NCI-H2196 treated with DMSO at 0.1 percent for 48 hours (cell line): ENCODE results near the gene GALNT13.
"Not testable (repeated sequence)": the region's sequence is repeated elsewhere in the genome, so short reads cannot be mapped to it uniquely, and the experiment has no call there.

Source experiments
- DNase-seq: peaks from one replicate; lab custom pipeline; 2025; ENCODE audit not compliant: unreplicated experiment; lab: John Stamatoyannopoulos, UW

The GALNT13 gene

DNA sequence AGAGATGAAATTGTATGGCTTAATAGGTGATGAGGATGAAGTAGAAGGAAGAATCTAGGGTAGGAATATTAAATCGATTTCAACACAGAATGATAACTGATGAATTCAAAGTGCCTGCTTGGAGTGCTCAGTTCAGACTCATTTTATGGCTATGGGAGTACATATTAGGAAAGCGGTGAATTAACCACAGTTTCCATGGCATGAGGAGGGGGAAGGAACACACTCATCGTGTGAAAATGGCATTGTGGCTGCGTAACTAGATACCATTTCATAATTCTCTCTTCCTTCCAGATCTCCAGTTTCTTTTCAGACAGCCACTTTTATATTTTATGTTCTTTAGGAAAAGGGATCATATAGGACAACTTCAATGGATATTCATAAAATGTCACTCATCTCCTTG lies 594.5 kb downstream of the GALNT13 start:
- DNase-seq, result no peak

DNA sequence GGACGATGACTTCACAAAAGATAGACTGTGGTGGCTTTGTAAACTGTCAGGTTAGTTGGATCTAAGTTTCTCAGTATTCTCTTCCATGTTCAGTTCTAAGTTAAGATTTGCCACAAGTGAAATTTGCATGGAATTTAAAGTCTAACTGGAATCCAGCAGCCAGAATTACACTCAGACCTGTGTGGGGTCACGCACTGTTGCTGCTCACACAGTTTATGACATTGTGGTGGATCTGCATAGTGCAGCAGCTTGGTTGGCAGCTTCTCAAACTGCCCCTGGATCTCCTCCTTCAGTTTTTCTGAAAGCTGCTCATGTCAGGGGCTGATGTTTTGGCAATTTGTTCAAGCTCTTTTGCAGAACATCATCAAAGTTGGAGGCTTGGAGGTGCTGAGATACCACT lies 598.7 kb downstream of the GALNT13 start:
- no peak for DNase-seq

DNA sequence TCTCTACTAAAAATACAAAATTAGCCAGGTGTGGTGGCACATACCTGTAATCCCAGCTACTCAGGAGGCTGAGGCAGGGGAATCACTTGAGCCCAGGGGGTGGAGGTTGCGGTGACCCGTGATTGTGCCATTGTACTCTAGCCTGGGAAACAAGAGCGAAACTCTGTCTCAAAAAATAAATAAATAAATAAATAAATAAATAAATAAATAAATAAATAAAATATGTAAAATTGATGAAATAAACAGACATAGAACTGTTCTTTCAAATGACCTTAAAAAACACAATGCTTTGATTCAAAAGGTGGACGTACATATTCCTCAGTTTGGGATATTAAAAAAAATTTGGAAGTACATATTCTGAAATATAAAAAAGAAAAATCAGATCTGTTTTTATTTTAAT lies 599.8 kb downstream of the GALNT13 start:
- DNase-seq, result not testable (repeated sequence)

DNA sequence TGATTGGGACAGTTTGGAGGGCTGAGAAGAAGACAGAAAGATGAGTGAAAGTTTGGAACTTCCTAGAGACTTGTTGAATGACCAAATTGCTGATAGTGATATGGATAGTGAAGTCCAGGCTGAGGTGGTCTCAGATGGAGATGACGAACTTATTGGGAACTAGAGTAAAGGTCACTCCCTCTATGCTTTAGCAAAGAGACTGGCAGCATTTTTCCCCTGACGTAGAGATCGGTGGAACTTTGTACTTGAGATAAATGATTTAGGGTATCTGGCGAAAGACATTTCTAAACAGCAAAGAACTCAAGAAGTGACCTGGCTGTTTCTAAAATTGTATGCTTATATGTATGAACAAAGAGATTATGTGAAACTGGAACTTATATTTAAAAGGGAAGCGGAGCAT lies 605.6 kb downstream of the GALNT13 start:
- DNase-seq, result no peak

DNA sequence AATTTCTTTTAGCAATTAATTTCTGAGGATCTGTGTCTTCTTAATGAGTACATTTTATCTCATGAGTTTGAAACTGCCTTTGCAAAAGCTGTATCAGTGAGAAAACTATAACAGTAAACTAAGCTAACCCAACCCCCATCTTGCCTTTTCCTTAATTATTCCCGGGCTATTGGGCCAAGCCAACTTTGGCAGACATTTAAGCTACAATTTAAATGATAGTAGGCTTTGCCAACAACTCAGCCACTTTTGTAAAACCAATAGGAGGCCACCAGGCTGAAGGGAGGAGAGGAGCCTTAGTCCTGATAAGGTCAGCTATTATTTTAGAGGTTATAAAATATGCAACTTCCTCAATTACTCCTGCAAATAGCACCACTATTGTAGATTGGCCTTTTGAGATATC lies 608.8 kb downstream of the GALNT13 start:
- DNase-seq, result no peak

DNA sequence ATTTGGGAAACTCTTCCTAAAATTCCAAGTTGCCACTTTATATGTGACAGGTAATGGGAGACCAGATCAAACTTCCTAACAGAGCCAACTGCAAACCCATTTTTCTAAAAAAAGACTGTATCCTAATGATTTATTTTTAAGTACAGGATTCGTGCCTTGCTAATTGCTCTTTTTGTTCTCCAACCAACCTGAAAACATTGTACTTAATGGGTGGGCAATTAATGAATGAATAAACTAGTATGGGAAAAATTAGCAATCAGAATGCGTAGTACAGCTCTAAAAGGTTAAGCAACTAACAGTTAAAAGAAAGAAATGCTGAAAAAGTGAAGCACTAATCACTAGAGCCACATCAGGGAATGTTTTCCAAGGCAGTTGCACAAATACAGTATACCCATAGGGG lies 609.6 kb downstream of the GALNT13 start:
- DNase-seq, result no peak

DNA sequence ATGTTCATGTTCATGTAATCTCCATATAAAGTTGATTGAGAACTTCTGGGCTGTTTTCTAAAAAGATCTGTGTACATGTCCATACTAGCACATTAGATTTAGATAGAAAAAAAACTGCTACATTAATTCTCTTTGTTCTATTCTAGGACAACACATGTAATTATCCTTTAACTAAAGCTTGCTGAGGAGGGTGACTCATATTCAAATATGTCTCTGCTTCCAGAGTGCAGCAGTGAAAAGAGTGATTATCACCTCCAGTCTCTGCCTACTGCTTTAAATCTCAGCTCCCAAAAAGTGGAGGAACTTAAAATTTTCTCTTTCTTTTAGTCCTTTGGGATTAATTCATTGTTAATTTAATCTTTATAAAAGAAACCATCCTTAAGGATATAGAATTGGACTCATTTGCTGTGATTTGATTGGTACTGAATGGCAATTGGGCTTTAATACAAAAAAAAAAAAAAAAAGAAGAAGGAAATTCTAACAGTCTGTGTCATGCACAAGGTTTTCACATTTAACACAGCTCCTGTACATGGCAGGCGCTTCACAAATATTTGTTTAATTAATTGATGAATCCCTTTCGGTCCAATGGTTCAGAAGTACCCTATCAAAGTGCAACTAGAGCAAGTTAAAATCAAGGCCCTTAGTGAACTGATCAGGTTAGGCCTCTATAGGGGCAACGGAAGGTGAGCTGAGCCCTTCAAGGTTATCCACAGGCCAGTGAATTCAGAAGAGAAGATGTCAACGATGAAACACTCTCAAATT lies 612.8 kb downstream of the GALNT13 start:
- no peak for DNase-seq

DNA sequence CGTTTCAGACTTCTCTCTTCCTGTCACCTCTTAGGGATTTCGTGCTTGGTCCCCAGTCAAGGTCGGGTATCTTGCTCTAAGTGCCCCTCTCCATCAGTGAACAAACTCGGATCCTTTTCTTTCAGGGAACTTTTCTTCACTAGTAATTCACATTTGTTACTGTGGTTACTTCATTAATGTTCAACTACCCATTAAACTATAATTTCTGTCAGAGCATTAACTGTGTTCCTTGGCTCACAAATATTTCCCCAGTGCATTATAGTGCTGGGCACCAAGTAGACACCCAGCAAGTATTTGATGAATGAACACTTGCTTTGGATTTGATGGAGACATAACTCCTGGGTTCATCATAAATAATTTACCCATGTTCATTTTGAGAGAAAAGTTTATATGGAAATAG lies 617.1 kb downstream of the GALNT13 start:
- no peak for DNase-seq

DNA sequence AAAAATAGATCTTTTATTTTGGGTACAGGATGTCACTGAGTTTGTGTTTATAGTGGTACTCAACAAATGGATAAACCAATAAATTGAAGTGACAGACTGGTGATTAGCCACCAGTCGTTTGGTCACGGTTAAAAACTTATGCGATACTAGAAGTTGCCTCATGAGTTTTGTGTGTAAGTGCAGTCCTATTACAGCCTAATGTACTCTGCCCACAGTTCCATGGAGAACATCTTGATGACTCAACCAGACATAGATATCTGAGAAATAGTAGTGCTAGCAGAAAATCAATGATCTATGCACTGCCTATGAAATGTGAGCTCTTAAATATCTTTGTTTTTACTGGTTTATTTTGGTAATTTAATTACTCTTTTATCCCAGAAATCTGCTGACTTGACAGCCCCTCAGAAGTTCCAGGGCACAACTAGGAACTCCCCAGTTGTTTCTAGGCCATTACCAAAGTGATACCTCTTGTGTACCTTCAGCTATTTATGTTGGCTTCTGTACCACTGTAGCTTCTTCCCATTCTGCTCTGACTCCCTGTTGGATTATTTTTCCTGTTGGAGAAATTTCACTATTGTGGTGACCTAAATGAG lies 617.6 kb downstream of the GALNT13 start:
- no peak for DNase-seq

DNA sequence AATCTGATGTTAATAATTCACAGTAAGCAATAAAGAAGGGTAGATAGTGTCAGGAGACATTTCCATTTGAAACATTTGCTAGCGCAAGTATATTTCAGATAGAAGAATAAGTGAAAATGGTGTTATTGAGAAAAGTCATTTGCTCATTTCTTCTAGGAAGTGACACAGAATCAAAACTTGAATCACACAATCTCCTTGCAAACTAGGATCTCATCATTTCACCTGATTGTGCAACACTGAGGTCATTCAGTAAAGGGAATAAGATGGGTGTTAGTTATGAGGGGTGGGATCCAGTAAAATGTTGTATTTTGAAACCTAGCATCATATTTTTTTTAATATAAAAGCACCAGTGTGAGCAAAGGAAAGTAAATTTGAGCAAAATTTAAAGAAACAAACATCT lies 618.8 kb downstream of the GALNT13 start:
- DNase-seq, result no peak

DNA sequence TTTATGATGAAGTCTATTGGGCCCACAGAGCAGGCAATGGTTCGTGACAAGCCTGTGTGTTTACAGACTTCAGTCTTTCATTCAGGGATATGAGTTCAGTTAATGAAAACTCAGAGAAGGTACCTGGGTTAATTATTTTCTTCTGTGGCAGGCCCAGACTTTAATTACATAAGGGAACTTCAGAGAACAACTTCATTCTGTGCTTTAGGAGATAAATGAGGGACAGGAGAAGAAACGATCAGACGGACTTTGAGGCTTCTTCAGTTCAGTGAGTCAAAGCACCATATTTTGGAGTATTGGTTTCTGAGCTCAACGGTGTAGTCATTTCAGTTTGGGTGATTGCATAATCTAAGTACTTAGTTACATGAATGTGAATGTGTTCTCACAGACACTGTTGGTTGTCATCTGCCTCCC lies 623.7 kb downstream of the GALNT13 start:
- DNase-seq, result no peak

DNA sequence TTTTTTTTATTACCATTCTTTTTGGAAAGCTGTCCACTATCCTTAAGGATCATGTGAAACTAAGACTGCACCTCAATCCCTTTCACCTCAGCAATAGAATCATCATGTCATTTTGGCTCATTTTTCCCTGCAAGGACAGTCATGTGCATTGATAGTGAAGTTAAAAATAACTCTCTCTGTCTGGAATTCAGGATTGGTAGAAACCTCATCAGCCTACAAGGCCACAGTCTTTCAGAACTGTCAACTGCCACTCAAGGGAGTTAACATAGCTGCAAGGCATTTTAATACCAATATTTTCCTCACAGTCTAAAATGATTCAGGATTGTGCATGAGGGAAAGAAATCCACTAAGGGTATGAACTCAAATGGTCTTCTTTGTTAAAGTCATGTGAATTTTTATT lies 625.3 kb downstream of the GALNT13 start:
- DNase-seq, result no peak
